HG02623 (cell line): ENCODE data around the gene TAOK3.
"Not testable (repeated sequence)": the region's sequence is repeated elsewhere in the genome, so short reads cannot be mapped to it uniquely, and the experiment has no call there.

Experiments used
- ATAC-seq: cut with Tn5 transposase; IDR thresholded peaks from one replicate; pipeline ENCODE4 v1.9.1; 2021; ENCODE audit warnings: moderate library complexity; ENCODE audit not compliant: unreplicated experiment

Gene TAOK3

DNA sequence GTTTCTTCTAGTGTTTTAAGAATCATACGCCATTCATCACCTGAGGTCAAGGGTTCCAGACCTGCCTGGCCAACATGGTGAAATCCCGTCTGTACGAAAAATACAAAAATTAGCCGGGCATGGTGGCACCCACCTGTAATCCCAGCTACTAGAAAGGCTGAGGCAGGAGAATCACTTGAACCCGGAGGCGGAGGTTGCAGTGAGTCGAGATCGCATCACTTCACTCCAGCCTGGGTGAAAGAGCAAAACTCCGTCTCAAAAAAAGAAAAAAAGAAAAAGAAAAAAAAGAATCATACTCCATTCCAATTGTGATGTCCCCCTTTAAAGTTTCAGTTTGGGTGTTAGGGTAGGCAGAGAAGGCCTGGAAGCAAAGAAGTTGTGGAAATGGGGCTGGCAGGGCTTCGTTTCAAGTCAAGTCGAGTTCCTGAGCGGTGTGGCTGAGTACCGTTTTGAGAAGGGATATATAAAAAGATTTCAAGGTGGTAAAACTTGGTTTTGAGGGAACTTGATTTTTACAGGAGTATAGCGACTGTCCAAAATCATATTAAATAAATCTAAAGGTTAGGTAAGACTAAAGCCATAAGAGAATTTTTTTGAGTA lies 1.5 kb upstream of the TAOK3 start:
- ATAC-seq: no peak

DNA sequence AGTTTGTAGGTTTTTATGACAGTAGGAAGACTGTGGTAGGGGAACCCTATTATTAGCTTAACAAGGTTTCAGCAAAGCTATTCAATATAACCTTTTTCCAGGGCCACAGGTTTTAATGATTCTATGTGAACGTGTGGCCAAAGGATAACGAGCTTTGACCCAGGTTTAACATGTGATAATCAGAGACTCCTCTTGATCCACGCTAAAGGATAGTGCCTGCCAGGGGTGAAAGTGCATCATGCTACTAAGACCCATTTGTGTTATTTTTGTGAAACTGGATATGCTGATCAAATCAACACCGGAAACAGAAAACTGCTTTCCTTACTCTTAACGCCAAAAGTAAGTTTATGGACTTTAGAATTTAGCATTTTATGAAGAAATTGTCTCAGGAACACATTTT lies 909 bp upstream of the TAOK3 start:
- no peak for ATAC-seq

GRCh38 chr12:118371321-118372282 lies 1.1 kb downstream of the TAOK3 start:
- no peak for ATAC-seq

DNA sequence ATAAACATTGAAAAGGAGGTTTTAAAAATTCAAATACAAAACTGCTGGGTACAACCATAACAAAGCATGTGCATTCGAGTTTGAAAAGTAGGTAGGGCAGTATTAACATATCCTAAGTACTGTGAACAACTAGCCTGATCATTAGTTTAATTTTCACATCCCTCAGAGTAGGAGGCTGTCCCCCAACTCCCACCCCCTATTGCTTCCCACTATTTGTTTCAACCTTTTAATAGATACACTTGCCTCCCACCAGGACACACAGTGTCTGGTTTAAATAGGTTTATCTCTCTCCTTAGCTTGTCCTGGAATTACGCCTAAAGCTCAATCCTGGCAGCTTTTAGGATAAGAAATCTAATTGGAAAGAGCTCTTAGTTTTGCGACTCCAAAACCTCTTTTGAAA lies 2.1 kb downstream of the TAOK3 start:
- ATAC-seq: no peak

DNA sequence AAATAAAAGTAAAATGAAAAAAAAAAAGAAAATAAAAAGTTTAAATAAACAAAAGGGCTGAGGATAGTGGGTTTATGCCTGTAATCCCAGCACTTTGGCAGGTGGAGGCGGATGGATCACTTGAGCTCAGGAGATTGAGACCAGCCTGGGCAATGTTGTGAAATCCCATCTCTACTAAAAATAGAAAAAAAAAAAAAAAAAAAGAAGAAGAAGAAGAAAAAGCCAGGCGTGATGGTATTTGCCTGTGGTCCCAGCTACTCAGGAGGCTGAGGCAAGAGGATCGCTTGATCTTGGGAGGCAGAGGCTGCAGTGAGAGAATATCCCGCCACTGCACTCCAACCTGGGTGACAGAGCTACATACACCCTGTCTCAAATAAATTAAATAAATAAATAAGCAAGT lies 3.9 kb downstream of the TAOK3 start:
- no peak for ATAC-seq

DNA sequence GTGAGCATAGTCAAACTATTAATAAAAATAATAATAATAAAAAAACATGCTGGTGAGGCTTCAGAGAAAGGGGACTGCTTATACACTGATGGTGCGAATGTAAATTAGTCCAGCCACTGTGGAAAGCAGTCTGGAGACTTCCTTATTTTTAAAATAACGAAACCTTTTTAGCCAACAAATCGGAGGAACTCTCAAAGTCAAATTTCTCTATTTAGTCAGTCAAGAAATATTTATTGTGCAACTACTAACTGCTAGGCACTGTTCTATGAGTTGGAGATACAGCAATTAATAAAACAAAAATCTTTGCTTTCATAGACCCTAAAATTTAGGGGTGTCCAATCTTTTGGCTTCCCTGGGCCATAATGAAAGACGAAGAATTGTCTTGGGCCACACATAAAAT lies 10.8 kb downstream of the TAOK3 start:
- no peak for ATAC-seq

DNA sequence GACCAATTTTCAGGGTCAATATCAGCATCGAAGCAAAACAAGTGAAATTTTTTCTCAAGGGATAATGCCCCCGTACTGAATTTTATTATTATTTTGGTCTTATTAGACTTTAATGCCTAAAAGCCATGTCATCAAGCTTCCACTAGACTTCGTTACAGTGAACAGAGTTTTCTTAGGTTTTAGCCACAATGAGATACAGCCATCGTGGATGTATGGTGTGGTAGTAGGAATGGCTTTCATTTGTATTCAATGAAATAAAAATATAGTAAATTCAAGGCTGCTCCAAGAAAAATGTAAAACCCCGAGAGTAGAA lies 11.7 kb downstream of the TAOK3 start:
- ATAC-seq: no peak

- ATAC-seq: no peak
Observed at GRCh38 chr12:118359541-118359915, 13.2 kb downstream of the TAOK3 start.

GRCh38 chr12:118358612-118359540 lies 13.8 kb downstream of the TAOK3 start:
- no peak for ATAC-seq

DNA sequence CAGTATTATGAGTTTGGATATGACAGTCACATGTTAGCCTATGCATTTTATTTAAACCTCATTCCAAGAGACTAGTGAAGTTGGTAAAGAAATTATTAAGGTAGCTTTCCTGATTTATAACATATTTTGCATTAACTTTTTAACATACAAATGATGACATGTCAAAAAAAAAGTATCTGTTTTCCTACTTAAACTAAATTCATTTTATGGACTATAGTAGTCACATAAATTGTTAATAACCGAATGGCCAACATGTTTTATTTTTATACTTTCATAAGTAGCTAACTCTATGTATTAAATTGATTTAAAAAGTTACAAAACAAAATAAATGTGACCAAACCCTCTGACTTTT lies 14.7 kb downstream of the TAOK3 start:
- no peak for ATAC-seq

DNA sequence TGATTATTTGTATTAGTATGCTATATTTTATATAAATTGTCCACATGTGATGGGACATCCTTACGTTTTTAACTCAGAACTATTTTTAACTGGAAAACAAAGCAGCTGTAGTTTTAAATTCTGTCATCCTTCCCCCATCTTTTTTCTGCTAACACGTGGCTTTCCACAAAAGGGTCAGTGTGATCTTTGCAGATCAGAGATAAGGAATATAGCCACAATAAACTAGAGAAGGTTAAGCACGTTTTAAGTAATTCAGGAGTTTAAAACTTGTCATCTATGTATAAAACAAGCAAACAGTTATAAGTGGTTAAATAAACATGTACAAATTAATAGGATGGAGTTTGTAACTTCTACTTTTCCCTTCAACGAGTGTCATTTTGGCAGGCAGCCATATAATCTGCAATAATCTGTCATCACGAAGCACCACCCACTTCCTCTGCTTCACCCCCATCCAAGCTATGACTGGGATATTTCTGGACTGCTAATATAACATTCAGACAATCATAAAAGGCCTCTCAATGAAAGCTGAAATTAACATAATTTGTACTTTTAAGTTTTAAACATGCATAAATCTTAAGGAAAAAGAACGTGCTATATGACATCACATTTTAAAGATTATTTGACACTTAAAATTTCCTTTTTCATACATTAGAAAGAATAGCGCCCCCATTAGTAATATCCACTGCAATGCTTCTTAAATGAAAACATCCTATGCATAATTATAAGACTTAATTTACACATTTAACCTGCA lies 15.3 kb downstream of the TAOK3 start:
- no peak for ATAC-seq

- ATAC-seq: no peak
Observed at GRCh38 chr12:118356809-118357256, 15.9 kb downstream of the TAOK3 start.

DNA sequence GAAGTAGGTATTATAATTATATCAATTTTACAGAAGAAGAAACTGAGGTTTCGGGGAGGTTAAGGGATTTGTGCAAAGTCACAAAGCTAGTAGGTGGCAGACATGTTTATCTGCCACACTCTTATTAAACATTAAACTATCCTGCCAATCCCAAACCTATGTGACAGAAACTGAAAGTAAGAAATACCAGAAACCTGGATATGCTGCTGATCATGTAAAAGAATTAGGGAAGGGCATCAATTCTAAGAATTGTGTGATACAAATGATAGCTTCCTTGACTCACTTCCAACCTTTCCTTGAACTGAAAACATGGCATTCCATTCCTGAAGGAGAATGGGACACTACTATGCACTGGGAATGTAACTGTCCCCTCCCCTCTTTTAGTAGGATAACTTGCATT lies 16.9 kb downstream of the TAOK3 start:
- ATAC-seq: no peak

DNA sequence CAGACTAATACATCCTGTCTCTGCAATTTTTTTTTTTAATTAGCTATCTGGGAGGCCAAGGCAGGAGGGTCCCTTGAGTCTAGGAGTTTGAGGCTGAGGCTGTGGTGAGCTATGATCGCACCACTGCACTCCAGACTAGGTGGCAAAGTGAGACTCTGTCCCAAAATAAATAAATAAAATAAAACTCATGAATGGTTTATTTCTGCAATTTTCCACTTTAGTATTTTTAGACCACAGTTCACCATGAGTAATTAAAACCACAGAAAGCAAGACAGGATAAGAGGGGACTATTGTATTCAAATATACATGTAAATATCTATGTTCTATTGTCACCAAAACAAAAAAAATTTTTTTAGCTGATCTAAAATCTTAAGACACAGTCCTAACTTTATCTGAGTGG lies 17.8 kb downstream of the TAOK3 start:
- no peak for ATAC-seq

DNA sequence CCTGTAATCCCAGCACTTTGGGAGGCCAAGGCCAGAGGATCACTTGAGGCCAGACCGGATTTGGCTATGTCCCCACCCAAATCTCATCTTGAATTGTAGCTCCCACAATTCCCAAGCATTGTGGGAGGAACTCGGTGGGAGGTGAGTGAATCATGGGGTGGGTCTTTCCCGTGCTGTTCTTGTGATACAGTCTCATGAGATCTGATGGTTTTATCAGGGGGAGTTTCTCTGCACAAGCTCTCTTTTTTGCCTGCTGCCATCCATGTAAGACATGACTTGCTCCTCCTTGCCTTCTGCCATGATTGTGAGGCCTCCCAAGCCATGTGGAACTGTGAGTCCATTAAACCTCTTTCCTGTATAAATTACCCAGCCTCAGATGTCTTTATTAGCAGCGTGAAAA lies 18.2 kb downstream of the TAOK3 start:
- not testable (repeated sequence) for ATAC-seq

DNA sequence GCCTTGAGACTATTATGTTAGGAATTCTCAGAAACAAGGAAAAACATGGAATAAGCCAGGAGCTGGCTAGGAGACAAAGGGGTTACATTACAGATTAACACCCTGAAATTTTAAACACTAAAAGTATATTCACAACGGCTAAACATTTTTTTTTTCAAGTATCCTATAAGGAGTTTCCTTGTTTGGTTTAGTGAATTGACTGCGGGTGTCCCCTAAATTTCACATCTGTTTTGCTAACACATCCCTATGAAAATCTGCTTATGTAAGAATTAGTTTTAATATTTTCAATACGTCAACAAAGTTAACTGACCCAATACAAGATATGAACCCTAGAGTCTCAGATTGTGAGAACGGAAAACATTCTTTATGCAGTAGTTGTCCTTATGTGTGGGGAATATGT lies 19.0 kb downstream of the TAOK3 start:
- ATAC-seq: no peak

GRCh38 chr12:118350908-118351559 lies 21.7 kb downstream of the TAOK3 start:
- ATAC-seq: no peak

GRCh38 chr12:118347916-118348315 lies 24.8 kb downstream of the TAOK3 start:
- no peak for ATAC-seq

DNA sequence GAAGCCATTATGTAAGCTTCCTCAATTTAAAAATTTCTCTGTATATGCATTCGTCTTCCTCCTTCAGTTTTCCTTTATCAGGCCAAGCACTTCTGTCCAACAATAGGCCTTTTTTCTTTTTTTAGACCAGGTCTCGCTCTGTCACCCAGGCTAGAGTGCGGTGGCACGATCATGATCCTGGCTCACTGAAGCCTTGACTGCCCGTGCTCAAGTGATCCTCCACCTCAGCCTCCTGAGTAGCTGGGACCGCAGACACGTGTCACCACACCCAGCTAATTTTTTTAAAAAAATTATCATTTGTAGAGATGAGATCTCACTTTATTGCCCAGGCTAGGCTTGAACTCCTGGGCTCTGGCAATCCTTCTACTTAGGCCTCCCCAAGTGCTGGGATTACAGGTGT lies 25.8 kb downstream of the TAOK3 start:
- no peak for ATAC-seq

DNA sequence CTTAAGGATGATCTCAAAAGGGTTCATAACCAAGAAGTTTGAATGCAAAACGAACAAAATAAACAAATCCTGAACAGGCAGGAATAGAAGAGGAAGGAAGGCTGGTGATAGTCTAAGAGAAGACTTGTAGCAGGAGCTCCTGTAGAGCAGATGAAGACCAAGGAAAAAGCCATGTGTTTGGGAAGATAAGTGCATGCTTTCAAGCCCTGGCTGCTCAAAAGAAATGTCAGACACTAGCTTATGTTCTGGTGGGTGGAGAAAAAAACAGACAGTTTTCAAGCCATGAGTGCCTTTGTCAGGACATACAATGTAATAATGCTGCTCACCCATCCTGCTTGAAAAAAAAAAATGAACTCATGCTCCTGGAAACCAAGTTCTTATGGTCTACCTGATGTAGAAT lies 27.4 kb downstream of the TAOK3 start:
- no peak for ATAC-seq
